Gastrocnemius medialis (tissue), 4 donors: ENCODE measurements around the gene DTNB. TPM values are rescaled to one million over a fixed set of nuclear protein-coding genes. Genes with fewer than 3 reads are reported as not detected.
A peak's percentile ranks its signal among the peaks of the same experiment; 100 is the strongest.

Experiments used
- ATAC-seq, 2 donors: fragments of 150-250 bp; one replicate each; pipeline ENCODE4 v1.9.1; 2016
- DNase-seq, 2 donors: peaks; one replicate each; pipeline ENCODE4 v3.0.0-alpha.2; 2019
- H3K27ac ChIP-seq, 4 donors: fragments of 200-600 bp; sonication (generic); 1 replicate in 1 of 4; 2 replicates in 3 of 4; pipeline ENCODE4 v1.5.1; 2016 to 2018; ENCODE audit warnings: mild to moderate bottlenecking in 2 of 4, moderate library complexity in 1 of 4
- H3K27me3 ChIP-seq, 3 donors: fragments of 200-600 bp; sonication (generic) in 2 of 3; 1 replicate in 1 of 3; 2 replicates in 2 of 3; pipeline versions ENCODE4 v1.5.1 to v1.6.0; 2016 to 2019; ENCODE audit warnings: mild to moderate bottlenecking in 1 of 3, moderate library complexity in 1 of 3
- H3K36me3 ChIP-seq, 2 donors: fragments of 200-600 bp; sonication (generic) in 1 of 2; one replicate each; pipeline ENCODE4 v1.5.1; 2017 to 2018
- H3K4me1 ChIP-seq, 2 donors: fragments of 200-600 bp; sonication (generic) in 1 of 2; one replicate each; pipeline ENCODE4 v1.5.1; 2016 to 2017; ENCODE audit warnings: mild to moderate bottlenecking in 2 of 2
- H3K4me3 ChIP-seq, 4 donors: fragments of 200-600 bp; sonication (generic) in 3 of 4; 1 replicate in 1 of 4; 2 replicates in 3 of 4; pipeline ENCODE4 v1.5.1; 2016 to 2019; ENCODE audit warnings: mild to moderate bottlenecking in 2 of 4
- H3K9me3 ChIP-seq, 3 donors: fragments of 200-600 bp; sonication (generic) in 2 of 3; 1 replicate in 1 of 3; 2 replicates in 2 of 3; pipeline ENCODE4 v1.5.1; 2016 to 2019
- POLR2A ChIP-seq, 2 donors: fragments of 450-650 bp; IDR thresholded peaks; one replicate each; pipeline ENCODE4 v1.6.1; 2017; ENCODE audit warnings: antibody characterized with exemption in 2 of 2, mild to moderate bottlenecking in 2 of 2, moderate library complexity in 2 of 2
- in situ Hi-C, 4 donors: fragments of 200-750 bp; cut with MboI; loops; one replicate each; pipeline versions ENCODE4 v1.15.0 to v1.8.0; 2017; ENCODE audit warnings: low sequenced_read_pairs in 4 of 4
- intact Hi-C: fragments of 100-400 bp; cut with DNase I; formaldehyde crosslinking; loops from one replicate; pipeline ENCODE4 v1.15.1; 2023; ENCODE audit warnings: low total_unique reads
- total RNA-seq, 4 donors: library from RNA; depleted of rRNA; stranded (reverse); fragments of >200 nt; gene quantifications; one replicate each; pipeline versions ENCODE4 v1.1.0 to v1.2.3, GENCODE V29; 2016
- TF ChIP-seq, protein P1 (sequence below), 5 experiments: fragments of 450-650 bp in 3 of 5; fragments of 200-600 bp in 2 of 5; sonication (generic) in 2 of 5; IDR thresholded peaks in 4 of 5; conservative IDR thresholded peaks in 1 of 5; 1 replicate in 4 of 5; 2 replicates in 1 of 5; pipeline ENCODE4 v1.5.1; 2016 to 2019; ENCODE audit warnings: antibody characterized with exemption in 5 of 5, mild to moderate bottlenecking in 3 of 5, moderate library complexity in 3 of 5

The DTNB gene
- total RNA-seq, 4 donors from 2014 or later = 1.0 to 6.6 (median 4.1) TPM

DNA sequence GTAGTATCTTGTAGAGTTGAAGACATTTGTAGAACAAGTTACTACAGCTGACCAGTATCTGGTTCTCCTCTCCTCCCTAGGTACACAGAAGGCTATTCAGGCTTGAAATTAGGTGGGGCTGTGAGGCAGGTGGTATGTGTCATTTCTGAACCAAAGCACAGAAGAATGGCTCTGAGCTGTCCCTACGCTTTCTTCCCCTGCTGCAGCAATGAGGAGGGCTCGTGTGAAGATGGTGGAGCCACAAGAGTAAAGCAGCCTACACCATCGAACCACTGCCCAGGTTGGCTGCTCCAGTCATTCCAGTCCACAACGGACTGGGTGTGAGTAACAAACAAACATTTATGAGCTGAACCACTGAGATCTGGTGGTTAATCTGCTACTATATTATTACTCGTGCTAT lies 148.9 kb downstream of the DTNB start:
- Histone ChIP-seq H3K4me1 (peaks cover 0 to 7% of the 10 kb centered on the region in 2 donors), H3K27ac (no peak overlapping the region), H3K4me3 (no peak overlapping the region), H3K27me3 (no peaks in the 10 kb centered on the region), H3K36me3 (no peaks in the 10 kb centered on the region), H3K9me3 (no peaks in the 10 kb centered on the region)
- DNase-seq (no peak), ATAC-seq (no peak)
- TF ChIP-seq, protein P1, sequence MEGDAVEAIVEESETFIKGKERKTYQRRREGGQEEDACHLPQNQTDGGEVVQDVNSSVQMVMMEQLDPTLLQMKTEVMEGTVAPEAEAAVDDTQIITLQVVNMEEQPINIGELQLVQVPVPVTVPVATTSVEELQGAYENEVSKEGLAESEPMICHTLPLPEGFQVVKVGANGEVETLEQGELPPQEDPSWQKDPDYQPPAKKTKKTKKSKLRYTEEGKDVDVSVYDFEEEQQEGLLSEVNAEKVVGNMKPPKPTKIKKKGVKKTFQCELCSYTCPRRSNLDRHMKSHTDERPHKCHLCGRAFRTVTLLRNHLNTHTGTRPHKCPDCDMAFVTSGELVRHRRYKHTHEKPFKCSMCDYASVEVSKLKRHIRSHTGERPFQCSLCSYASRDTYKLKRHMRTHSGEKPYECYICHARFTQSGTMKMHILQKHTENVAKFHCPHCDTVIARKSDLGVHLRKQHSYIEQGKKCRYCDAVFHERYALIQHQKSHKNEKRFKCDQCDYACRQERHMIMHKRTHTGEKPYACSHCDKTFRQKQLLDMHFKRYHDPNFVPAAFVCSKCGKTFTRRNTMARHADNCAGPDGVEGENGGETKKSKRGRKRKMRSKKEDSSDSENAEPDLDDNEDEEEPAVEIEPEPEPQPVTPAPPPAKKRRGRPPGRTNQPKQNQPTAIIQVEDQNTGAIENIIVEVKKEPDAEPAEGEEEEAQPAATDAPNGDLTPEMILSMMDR (IDR thresholded peaks at IDR 0.05 in 4 of 5, conservative IDR thresholded peaks at IDR 0.05 in 1 of 5) = no peak
- TF ChIP-seq POLR2A (IDR thresholded peaks at IDR 0.05) = no peak
- intact Hi-C loops = no loop called here
- in situ Hi-C loops = loop anchor here in 1 of 4 donors (5.0 kb wide), 1 partner anchor 177 kb away; no protein-coding TSS in a partner anchor

DNA sequence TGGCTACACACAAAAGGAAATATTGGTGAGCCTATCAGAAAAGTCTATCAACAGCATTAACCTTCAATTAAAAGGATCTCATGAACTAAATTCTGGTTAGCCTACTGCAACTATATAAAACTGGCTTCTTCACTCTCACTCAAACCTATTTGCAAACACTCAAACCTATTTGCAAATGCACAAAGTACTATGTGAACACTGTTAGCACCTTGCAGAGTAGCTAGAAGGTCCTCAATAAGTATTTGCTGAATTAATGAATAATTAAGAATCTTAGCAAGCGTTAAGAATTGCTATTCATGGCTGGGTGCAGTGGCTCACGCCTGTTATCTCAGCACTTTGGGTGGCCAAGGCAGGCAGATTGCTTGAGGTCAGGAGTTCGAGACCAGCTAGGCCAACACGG lies 150.3 kb downstream of the DTNB start:
- Histone ChIP-seq H3K27ac (no peak overlapping the region), H3K4me1 (peaks cover 0 to 7% of the 10 kb centered on the region in 2 donors), H3K27me3 (no peaks in the 10 kb centered on the region), H3K4me3 (no peak overlapping the region), H3K9me3 (no peaks in the 10 kb centered on the region), H3K36me3 (no peaks in the 10 kb centered on the region)
- no peak for ATAC-seq
- TF ChIP-seq, protein P1 (IDR thresholded peaks at IDR 0.05 in 4 of 5, conservative IDR thresholded peaks at IDR 0.05 in 1 of 5) = no peak
- no peak for TF ChIP-seq POLR2A (IDR thresholded peaks at IDR 0.05)
- intact Hi-C loops = no loop called here
- in situ Hi-C loops = loop anchor here in 1 of 4 donors (5.0 kb wide), 1 partner anchor 176 kb away; no protein-coding TSS in a partner anchor
- DNase-seq = no peak

DNA sequence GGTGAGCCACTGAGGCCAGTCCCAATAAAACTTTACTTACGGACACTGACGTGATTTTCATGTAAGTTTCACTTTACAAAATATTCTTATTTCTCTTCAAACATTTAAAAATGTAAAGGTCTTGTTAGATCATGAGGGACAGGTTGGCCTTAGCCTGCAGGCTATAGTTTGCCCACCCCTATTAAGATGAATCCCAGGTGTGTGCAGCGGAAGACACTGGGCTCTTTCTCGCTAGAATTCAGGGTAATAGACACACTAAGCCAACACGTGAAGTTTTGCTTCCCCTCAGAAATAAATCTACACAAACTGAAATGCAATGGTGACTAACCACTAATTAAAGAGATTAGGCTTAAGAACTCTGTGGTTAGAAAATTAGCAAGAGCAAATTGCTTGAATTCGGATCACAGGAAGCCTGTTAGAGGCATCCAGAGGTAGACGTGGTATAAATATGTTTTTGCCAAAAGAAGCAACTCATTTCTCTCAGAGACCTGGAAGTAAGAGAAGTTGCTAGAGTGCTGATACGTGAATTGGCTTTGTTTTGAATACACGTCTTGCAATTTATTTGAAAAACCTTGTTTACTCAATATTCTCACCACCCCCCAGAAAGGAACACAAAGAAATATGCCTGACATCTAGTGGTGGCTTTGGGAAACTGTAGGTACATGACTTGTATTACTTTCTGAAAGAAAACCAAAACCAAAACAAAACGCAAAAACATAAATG lies 151.6 kb downstream of the DTNB start:
- peak overlapping the region; percentile 11 to 38 (median 24) for H3K4me3 ChIP-seq
- no peak overlapping the region for H3K27ac ChIP-seq

DNA sequence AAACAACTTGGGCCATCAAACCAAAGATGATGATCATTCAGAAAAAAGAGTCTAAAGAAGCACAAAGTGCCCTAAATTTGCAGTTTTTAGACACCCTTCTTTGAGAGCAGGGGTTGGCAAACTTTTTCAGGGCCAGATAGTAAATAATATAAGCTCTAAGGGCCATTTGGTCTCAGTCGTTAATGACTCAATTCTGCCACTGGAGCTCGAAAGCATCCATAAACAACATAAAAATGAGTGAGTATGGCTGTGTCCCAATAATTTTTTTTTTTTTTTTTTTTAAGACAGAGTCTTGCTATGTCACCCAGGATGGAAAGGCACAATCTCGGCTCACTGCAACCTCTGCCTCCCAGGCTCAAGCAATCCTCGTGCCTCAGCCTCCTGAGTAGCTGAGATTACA lies 152.3 kb downstream of the DTNB start:
- Histone ChIP-seq H3K27ac (no peak overlapping the region), H3K27me3 (no peaks in the 10 kb centered on the region), H3K9me3 (no peaks in the 10 kb centered on the region), H3K4me3 (no peak overlapping the region), H3K4me1 (peaks cover 0 to 7% of the 10 kb centered on the region in 2 donors), H3K36me3 (no peaks in the 10 kb centered on the region)
- intact Hi-C loops = no loop called here
- no peak for TF ChIP-seq POLR2A (IDR thresholded peaks at IDR 0.05)
- TF ChIP-seq, protein P1 (IDR thresholded peaks at IDR 0.05 in 4 of 5, conservative IDR thresholded peaks at IDR 0.05 in 1 of 5) = no peak
- ATAC-seq (no peak), DNase-seq (no peak)
- in situ Hi-C loops = loop anchor here in 1 of 4 donors (5.0 kb wide), 1 partner anchor 174 kb away; no protein-coding TSS in a partner anchor

More for the DNA sequence above, 151.6 kb downstream of the DTNB start:
- Histone ChIP-seq H3K27me3 (no peaks in the 10 kb centered on the region), H3K4me1 (peaks cover 0 to 7% of the 10 kb centered on the region in 2 donors), H3K36me3 (no peaks in the 10 kb centered on the region), H3K9me3 (no peaks in the 10 kb centered on the region)
- ATAC-seq (peak; percentile 62 to 74), DNase-seq (no peak)
- intact Hi-C loops = loop anchor here (1.0 kb wide), 2 partner anchors 160 to 180 kb away; no protein-coding TSS in a partner anchor
- TF ChIP-seq, protein P1 (IDR thresholded peaks at IDR 0.05 in 4 of 5, conservative IDR thresholded peaks at IDR 0.05 in 1 of 5) = peak; percentile 58 to 75 (median 69)
- TF ChIP-seq POLR2A (IDR thresholded peaks at IDR 0.05) = no peak
- in situ Hi-C loops = loop anchor here in 1 of 4 donors (5.0 kb wide), 1 partner anchor 175 kb away; no protein-coding TSS in a partner anchor
